Measurements from ENCODE around the gene CDSN.

CDSN gene

DNA sequence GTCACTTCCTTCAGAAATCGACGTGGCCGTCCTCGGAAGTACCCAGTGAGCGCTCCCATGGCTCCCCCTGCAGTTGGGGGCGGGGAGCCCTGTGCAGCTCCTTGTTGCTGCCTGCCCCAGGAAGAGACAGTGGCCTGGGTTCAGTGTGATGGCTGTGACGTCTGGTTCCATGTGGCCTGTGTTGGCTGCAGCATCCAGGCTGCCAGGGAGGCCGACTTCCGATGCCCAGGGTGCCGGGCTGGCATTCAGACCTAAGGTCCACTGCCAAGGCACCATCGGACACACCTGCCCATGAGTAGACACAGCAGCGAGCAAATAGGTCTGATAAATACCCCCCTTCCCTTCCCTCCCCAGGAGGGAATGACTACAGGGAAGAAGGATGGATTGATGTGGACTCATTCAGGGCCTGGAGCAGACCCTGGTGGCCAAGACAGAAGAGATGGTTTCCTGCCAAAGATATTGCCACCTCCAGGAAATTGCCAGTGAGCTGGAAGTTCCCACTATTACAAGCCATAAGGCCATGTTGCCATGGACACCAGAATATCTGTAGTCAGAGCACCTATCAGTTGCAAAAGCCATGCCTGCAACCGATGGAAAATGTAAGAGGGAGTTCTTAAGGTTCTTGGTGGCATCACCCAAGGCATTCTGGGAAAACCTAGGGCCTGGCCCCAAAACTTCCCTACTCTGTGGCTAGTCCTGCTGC, 42.4 kb upstream of the CDSN start:
- Histone ChIP-seq H3K4me1 (ENCODE audit: insufficient read depth, insufficient read length) (peaks cover 5% of the 10 kb centered on the region), H3K36me3 (ENCODE audit: insufficient read depth, insufficient read length, low read length) (peaks cover 51% of the 10 kb centered on the region), H3K9ac (ENCODE audit: insufficient read length, low read depth) (no peak overlapping the region), H3K27me3 (ENCODE audit: insufficient read depth, insufficient read length) (no peaks in the 10 kb centered on the region), H3K9me3 (ENCODE audit: insufficient read depth, low read length) (no peaks in the 10 kb centered on the region), H3K4me3 (ENCODE audit: insufficient read length, low read depth) (no peak overlapping the region)
- TF ChIP-seq YY1 (IDR thresholded peaks at IDR 0.05; ENCODE audit: insufficient read depth, insufficient read length), result no peak
- no peak for TF ChIP-seq SUZ12 (IDR thresholded peaks at IDR 0.05; ENCODE audit: extremely low read depth, insufficient read depth, insufficient read length)
- no peak for TF ChIP-seq ZNF274 (IDR thresholded peaks at IDR 0.05; ENCODE audit: low read depth, low read length)
- DNase-seq (ENCODE audit: low read depth, low spot score), result no peak

- no peak for TF ChIP-seq SUZ12 (IDR thresholded peaks at IDR 0.05; ENCODE audit: extremely low read depth, insufficient read depth, insufficient read length)
- TF ChIP-seq ZNF274 (IDR thresholded peaks at IDR 0.05; ENCODE audit: low read depth, low read length), result no peak
- no peak for TF ChIP-seq YY1 (IDR thresholded peaks at IDR 0.05; ENCODE audit: insufficient read depth, insufficient read length)
- H3K27me3 ChIP-seq (ENCODE audit: insufficient read depth, insufficient read length), result no peaks in the 10 kb centered on the region
- H3K4me3 ChIP-seq (ENCODE audit: insufficient read length, low read depth), result no peak overlapping the region
- H3K4me1 ChIP-seq (ENCODE audit: insufficient read depth, insufficient read length), result peaks cover 7% of the 10 kb centered on the region
- no peak for DNase-seq (ENCODE audit: low read depth, low spot score)
- H3K9me3 ChIP-seq (ENCODE audit: insufficient read depth, low read length), result no peaks in the 10 kb centered on the region
- no peak overlapping the region for H3K9ac ChIP-seq (ENCODE audit: insufficient read length, low read depth)
- peaks cover 49% of the 10 kb centered on the region for H3K36me3 ChIP-seq (ENCODE audit: insufficient read depth, insufficient read length, low read length)
These were observed 41.2 kb upstream of the CDSN start for GRCh38 chr6:31161216-31162126.

GRCh38 chr6:31158863-31159855, 38.9 kb upstream of the CDSN start:
- TF ChIP-seq SUZ12 (IDR thresholded peaks at IDR 0.05; ENCODE audit: extremely low read depth, insufficient read depth, insufficient read length) (no peak), YY1 (IDR thresholded peaks at IDR 0.05; ENCODE audit: insufficient read depth, insufficient read length) (no peak), ZNF274 (IDR thresholded peaks at IDR 0.05; ENCODE audit: low read depth, low read length) (no peak)
- H3K36me3 ChIP-seq (ENCODE audit: insufficient read depth, insufficient read length, low read length), result peaks cover 52% of the 10 kb centered on the region
- no peak for DNase-seq (ENCODE audit: low read depth, low spot score)

GRCh38 chr6:31158140-31158862, 38.1 kb upstream of the CDSN start, which contains the start of gene TCF19:
TSS of gene TCF19 (plus strand) at chr6:31158589. CDS start at chr6:31159470, 881 bp downstream.
- Histone ChIP-seq H3K4me3 (ENCODE audit: insufficient read length, low read depth) (peak within 1 kb of the TSS; percentile 62), H3K4me1 (ENCODE audit: insufficient read depth, insufficient read length) (peaks cover 4% of the 10 kb centered on the region), H3K9ac (ENCODE audit: insufficient read length, low read depth) (peak within 1 kb of the TSS; percentile 93), H3K9me3 (ENCODE audit: insufficient read depth, low read length) (no peaks in the 10 kb centered on the region), H3K36me3 (ENCODE audit: insufficient read depth, insufficient read length, low read length) (peaks cover 51% of the 10 kb centered on the region), H3K27me3 (ENCODE audit: insufficient read depth, insufficient read length) (no peaks in the 10 kb centered on the region)
- peak; percentile 95 for DNase-seq (ENCODE audit: low read depth, low spot score)
- TF ChIP-seq ZNF274 (IDR thresholded peaks at IDR 0.05; ENCODE audit: low read depth, low read length) (no peak), SUZ12 (IDR thresholded peaks at IDR 0.05; ENCODE audit: extremely low read depth, insufficient read depth, insufficient read length) (no peak), YY1 (IDR thresholded peaks at IDR 0.05; ENCODE audit: insufficient read depth, insufficient read length) (no peak)

More at GRCh38 chr6:31158863-31159855, 38.9 kb upstream of the CDSN start:
- Histone ChIP-seq H3K9ac (ENCODE audit: insufficient read length, low read depth) (peak overlapping the region; percentile 81), H3K27me3 (ENCODE audit: insufficient read depth, insufficient read length) (no peaks in the 10 kb centered on the region), H3K9me3 (ENCODE audit: insufficient read depth, low read length) (no peaks in the 10 kb centered on the region), H3K4me3 (ENCODE audit: insufficient read length, low read depth) (peak overlapping the region; percentile 62), H3K4me1 (ENCODE audit: insufficient read depth, insufficient read length) (peaks cover 4% of the 10 kb centered on the region)

DNA sequence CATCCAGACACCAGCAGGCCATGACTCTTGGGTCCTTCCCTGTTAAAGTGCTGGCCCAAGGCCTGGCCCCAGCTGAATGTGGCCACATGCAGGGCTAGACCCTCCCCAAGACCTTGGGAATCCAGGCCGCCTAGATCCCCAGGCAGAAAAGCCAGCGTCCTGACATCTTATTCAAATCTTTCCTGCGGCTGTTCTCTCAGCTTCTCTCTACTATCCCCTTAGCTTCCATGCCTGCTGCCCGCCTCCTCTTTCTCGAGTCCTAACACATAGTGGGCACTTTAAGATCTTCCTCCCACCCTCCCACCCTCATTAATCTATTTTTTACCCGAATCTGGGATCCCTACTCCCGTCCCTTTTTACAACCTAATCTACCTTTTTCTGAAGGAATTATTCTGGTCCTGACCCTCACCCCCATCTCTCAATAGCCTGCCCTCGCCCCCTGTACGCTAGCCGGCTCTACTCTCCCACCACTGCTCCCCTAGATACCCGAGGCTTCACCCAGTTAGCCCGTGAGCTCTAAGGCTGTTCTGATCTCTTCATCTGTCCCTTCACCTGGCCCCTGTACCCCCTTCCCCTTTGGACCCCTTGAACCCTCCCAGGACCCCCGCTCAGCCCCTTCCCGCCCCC, 37.4 kb upstream of the CDSN start, which contains the start of gene CCHCR1:
Gene CCHCR1 (minus strand): TSS at position 290 of the 627 bp plus-strand sequence. CDS start 202 bp downstream, at position 88.
- TF ChIP-seq SUZ12 (IDR thresholded peaks at IDR 0.05; ENCODE audit: extremely low read depth, insufficient read depth, insufficient read length) (no peak), ZNF274 (IDR thresholded peaks at IDR 0.05; ENCODE audit: low read depth, low read length) (no peak), YY1 (IDR thresholded peaks at IDR 0.05; ENCODE audit: insufficient read depth, insufficient read length) (no peak)
- H3K9ac ChIP-seq (ENCODE audit: insufficient read length, low read depth), result peak within 1 kb of the TSS; percentile 93
- H3K36me3 ChIP-seq (ENCODE audit: insufficient read depth, insufficient read length, low read length), result peaks cover 48% of the 10 kb centered on the region
- H3K27me3 ChIP-seq (ENCODE audit: insufficient read depth, insufficient read length), result no peaks in the 10 kb centered on the region
- DNase-seq (ENCODE audit: low read depth, low spot score), result no peak
- peak within 1 kb of the TSS; percentile 62 for H3K4me3 ChIP-seq (ENCODE audit: insufficient read length, low read depth)
- peaks cover 4% of the 10 kb centered on the region for H3K4me1 ChIP-seq (ENCODE audit: insufficient read depth, insufficient read length)
- H3K9me3 ChIP-seq (ENCODE audit: insufficient read depth, low read length), result no peaks in the 10 kb centered on the region

Measured in NT2/D1 (cell line).